ENCODE results near the gene RPL10.

The RPL10 gene

GRCh38 chrX:154419189-154419588, 21.0 kb downstream of the RPL10 start:
- H3K4me3 ChIP-seq (ENCODE audit: low read depth, low read length): no peak overlapping the region
- no peak for DNase-seq (ENCODE audit: low read depth)

DNA sequence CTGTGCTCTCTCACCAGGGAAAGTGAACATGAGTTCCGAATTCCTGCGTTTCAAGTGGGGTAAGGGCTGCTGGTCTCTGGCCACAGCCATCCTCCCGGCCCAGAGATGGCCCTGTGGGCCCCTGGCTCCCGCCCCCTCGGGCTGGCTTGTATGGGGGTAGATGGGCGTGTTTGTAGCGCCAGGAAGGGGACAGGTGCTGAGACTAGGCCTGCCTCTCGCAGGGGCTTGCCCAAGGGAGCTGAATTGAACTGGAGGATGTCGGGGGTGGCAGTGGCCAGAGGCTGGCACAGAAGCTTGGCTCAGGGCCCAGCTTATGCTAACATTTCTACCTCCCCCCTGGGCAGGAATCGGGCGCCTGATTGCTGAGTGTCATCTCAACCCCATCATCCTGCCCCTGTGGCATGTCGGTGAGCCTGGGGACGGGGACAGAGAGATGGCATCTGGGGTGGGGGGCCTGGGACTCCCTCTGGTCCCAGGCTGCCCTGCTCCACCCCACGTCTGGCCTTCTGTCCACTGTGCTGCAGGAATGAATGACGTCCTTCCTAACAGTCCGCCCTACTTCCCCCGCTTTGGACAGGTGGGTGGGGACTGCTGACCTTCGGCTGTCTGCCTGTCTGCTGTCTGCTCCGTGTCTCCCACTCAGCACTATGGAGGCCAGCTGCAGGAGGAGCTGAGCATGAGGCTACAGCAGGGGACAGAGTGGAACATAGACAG, 21.7 kb downstream of the RPL10 start:
- no peak for DNase-seq (ENCODE audit: low read depth)
- no peak overlapping the region for H3K4me3 ChIP-seq (ENCODE audit: low read depth, low read length)

DNA sequence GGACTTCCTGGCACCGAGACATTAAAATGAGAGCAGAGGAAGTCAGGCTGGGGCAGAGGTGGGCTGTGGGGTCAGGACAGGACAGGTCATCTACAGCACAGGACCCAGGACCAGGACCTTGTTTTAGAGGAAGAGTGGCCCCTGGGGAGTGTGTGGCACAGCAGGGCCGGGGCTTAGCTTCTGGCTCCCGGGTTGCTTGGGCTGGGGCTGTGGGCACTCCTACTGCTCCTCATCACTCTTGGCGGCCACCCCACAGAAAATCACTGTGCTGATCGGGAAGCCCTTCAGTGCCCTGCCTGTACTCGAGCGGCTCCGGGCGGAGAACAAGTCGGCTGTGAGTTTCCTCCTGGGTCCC, 22.2 kb downstream of the RPL10 start:
- H3K4me3 ChIP-seq (ENCODE audit: low read depth, low read length): no peak overlapping the region
- no peak for DNase-seq (ENCODE audit: low read depth)

- H3K4me3 ChIP-seq (ENCODE audit: low read depth, low read length): no peak overlapping the region
- no peak for DNase-seq (ENCODE audit: low read depth)
These were observed 29.0 kb downstream of the RPL10 start for GRCh38 chrX:154426916-154427770.

GRCh38 chrX:154428176-154429171, 30.3 kb downstream of the RPL10 start, which contains the start of gene ATP6AP1:
ATP6AP1 (plus strand) TSS chrX:154428677; CDS start chrX:154428693, 16 bp downstream.
- peak within 1 kb of the TSS; percentile 63 for H3K4me3 ChIP-seq (ENCODE audit: low read depth, low read length)
- peak; percentile 81 for DNase-seq (ENCODE audit: low read depth)

- no peak for DNase-seq (ENCODE audit: low read depth)
- H3K4me3 ChIP-seq (ENCODE audit: low read depth, low read length): no peak overlapping the region
These were observed 31.5 kb downstream of the RPL10 start for GRCh38 chrX:154429711-154430110.

DNA sequence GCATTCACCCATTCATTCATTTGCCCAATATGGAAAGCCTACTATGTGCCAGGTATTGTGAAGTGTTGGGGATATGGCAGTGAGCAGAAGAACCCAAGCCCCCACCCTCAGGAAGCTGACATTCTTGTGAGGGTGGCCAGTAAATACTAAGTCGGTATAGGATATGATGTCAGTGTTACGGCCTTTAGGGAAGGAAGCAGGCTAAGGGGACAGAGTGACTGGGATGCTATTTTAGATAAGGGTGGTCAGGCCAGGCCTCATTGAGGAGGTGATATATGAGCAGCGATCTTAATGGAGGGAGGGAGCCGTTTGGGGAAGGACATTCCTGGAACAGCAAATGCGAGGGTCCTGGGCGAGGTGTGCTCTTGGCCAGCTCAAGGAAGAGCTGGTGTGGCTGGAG, 32.3 kb downstream of the RPL10 start:
- no peak for DNase-seq (ENCODE audit: low read depth)
- no peak overlapping the region for H3K4me3 ChIP-seq (ENCODE audit: low read depth, low read length)

DNA sequence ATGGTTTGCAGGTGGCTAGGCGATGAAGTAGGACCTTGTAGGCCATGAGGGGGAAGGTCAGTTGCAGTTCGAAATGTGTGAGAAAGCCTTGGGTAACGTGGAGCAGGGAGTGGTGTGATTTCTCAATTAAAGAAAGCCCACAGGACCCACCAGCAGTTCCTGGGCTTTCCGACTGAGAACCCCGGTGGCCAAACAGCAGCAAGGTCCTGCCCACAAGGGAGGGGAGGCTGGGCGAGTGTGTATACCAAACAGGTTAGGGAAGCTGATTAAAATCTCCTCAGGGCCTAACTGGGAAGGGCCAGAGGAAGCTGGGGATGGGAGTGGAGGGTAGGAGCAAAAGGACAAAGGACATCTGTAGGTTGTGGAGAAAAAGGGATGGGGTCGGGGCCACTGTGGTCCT, 32.7 kb downstream of the RPL10 start:
- no peak overlapping the region for H3K4me3 ChIP-seq (ENCODE audit: low read depth, low read length)
- no peak for DNase-seq (ENCODE audit: low read depth)

DNA sequence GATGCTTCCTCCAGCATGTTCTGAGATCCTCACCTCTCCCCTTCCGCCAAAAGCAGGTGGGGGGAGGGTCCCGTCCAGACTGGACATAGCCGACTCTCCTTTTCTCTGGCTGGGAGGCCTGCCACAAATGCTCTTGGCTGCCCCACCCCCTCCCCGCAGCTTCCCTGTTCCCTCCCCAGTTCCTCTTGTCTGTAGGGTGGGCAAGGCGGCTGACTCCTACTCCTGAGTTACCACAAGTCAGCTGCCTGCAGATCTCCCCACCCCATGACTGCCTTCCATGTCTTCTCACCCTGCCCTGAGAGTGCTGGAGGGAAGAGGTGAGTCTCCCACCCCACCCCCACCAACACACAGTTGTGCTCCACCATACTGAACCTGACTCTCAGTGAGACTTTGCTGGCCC, 33.2 kb downstream of the RPL10 start:
- DNase-seq (ENCODE audit: low read depth): no peak
- no peak overlapping the region for H3K4me3 ChIP-seq (ENCODE audit: low read depth, low read length)

DNA sequence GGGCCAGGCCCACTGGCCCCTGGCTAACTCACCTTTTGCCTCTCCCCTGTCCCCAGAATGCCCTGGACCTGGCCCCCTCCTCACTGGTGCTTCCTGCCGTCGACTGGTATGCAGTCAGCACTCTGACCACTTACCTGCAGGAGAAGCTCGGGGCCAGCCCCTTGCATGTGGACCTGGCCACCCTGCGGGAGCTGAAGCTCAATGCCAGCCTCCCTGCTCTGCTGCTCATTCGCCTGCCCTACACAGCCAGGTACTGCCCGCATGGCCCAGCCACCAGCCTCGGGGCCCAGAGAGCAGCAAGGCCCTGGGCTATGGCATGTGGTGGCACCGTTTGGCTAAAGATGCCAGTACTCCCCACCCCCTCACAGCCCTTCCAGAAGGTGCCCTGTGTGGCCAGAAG, 34.0 kb downstream of the RPL10 start:
- H3K4me3 ChIP-seq (ENCODE audit: low read depth, low read length): no peak overlapping the region
- no peak for DNase-seq (ENCODE audit: low read depth)

GRCh38 chrX:154433605-154434004, 35.4 kb downstream of the RPL10 start:
- DNase-seq (ENCODE audit: low read depth): no peak
- no peak overlapping the region for H3K4me3 ChIP-seq (ENCODE audit: low read depth, low read length)

GRCh38 chrX:154434394-154435168, 36.4 kb downstream of the RPL10 start:
- DNase-seq (ENCODE audit: low read depth): no peak
- H3K4me3 ChIP-seq (ENCODE audit: low read depth, low read length): no peak overlapping the region

DNA sequence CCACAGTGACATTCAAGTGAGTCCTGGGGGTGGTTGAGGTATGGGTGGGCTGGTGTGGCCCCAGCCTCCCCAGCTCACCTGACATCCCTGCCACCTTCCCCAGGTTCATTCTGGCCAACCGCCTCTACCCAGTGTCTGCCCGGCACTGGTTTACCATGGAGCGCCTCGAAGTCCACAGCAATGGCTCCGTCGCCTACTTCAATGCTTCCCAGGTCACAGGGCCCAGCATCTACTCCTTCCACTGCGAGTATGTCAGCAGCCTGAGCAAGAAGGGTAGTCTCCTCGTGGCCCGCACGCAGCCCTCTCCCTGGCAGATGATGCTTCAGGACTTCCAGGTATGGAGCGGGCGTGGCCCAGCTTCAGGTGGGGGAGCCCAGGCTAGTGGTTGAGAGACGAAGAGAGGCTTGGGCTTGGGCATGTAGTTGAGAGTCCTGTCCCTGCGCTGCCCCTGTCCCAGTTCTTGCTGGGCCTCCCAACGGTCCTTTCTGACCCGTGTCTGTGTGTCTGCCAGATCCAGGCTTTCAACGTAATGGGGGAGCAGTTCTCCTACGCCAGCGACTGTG, 37.1 kb downstream of the RPL10 start:
- DNase-seq (ENCODE audit: low read depth): no peak
- H3K4me3 ChIP-seq (ENCODE audit: low read depth, low read length): no peak overlapping the region

- DNase-seq (ENCODE audit: low read depth): no peak
These were observed 38.3 kb downstream of the RPL10 start for GRCh38 chrX:154436374-154436982.

GRCh38 chrX:154436983-154437752, 39.0 kb downstream of the RPL10 start, which contains the start of gene GDI1:
GDI1 (plus strand) TSS chrX:154437154; CDS start chrX:154437255, 101 bp downstream.
- peak within 1 kb of the TSS; percentile 56 for H3K4me3 ChIP-seq (ENCODE audit: low read depth, low read length)
- DNase-seq (ENCODE audit: low read depth): no peak

More at GRCh38 chrX:154436374-154436982, 38.3 kb downstream of the RPL10 start:
- H3K4me3 ChIP-seq (ENCODE audit: low read depth, low read length): peak overlapping the region; percentile 56

DNA sequence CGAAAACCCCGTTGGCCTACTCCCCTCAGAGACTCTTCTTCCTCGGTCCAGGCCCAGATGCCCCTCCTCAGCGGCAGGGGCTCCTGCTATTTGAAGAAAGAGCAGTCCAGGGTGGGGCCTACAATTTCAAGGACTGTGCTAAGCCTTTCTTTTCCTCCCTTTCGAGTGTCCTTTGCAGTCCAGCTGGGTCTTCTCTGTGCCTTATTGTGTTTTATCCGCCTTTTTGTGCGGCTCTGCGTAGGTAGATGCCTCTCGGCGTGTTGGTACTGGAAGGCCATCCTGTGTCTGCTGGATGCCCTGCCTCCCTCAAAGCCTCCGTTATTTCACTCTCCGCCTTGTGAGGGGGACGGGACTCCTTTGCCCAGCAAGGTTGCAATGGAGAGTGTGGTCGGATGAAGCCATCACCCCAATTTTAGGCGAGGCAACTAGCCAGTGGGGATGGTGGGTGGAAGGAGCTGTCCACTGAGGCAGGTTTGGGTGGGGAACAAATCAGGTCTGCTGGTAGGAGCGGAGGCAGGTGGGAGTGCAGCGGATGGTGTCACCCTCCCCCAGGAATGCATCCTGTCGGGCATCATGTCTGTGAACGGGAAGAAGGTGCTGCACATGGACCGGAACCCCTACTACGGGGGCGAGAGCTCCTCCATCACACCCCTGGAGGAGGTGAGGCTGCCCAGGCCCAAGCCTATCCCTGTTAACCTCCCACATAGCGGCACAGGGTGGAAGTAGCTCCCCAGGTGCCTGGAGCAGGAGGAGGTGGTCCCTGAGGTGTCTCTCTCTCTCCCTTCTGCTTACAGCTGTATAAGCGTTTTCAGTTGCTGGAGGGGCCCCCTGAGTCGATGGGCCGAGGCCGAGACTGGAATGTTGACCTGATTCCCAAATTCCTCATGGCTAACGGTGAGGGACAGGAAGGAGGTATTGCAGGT, 40.1 kb downstream of the RPL10 start:
- DNase-seq (ENCODE audit: low read depth): no peak
- peak overlapping the region; percentile 56 for H3K4me3 ChIP-seq (ENCODE audit: low read depth, low read length)
